Measurements from ENCODE around the gene OSBPL9. TPM values are rescaled to one million over a fixed set of nuclear protein-coding genes. Genes with fewer than 3 reads are reported as not detected.

The OSBPL9 gene
- total RNA-seq, 1 donor from 2014 or later: 103 TPM

DNA sequence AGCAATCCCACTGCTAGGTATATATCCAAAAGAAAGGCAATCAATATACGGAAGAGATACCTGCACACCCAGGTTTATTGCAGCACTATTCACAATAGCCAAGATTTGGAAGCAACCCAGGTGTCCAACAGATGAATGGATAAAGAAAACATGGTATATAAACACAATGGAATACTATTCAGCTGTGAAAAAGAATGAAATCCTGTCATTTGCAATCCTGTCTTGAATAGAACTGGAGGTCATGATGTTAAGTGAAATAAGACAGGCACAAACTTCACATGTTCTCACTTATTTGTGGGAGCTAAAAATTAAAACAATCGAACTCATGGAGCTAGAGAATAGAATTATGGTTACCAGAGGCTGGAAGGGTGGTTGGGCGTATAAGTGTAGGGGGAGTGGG lies 101.0 kb downstream of the OSBPL9 start:
- Mint-ChIP-seq H3K27ac (ENCODE audit: unreplicated experiment) (no peak overlapping the region), H3K27me3 (ENCODE audit: unreplicated experiment) (no peaks in the 10 kb centered on the region), H3K4me1 (ENCODE audit: unreplicated experiment) (no peaks in the 10 kb centered on the region), H3K4me3 (ENCODE audit: unreplicated experiment) (no peak overlapping the region), H3K9me3 (ENCODE audit: unreplicated experiment) (no peaks in the 10 kb centered on the region), H3K36me3 (ENCODE audit: unreplicated experiment) (peaks cover 13% of the 10 kb centered on the region)
- DNase-seq (ENCODE audit: extremely low spot score, unreplicated experiment): no peak
- TF ChIP-seq, protein P1, sequence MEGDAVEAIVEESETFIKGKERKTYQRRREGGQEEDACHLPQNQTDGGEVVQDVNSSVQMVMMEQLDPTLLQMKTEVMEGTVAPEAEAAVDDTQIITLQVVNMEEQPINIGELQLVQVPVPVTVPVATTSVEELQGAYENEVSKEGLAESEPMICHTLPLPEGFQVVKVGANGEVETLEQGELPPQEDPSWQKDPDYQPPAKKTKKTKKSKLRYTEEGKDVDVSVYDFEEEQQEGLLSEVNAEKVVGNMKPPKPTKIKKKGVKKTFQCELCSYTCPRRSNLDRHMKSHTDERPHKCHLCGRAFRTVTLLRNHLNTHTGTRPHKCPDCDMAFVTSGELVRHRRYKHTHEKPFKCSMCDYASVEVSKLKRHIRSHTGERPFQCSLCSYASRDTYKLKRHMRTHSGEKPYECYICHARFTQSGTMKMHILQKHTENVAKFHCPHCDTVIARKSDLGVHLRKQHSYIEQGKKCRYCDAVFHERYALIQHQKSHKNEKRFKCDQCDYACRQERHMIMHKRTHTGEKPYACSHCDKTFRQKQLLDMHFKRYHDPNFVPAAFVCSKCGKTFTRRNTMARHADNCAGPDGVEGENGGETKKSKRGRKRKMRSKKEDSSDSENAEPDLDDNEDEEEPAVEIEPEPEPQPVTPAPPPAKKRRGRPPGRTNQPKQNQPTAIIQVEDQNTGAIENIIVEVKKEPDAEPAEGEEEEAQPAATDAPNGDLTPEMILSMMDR (IDR thresholded peaks at IDR 0.05): no peak

DNA sequence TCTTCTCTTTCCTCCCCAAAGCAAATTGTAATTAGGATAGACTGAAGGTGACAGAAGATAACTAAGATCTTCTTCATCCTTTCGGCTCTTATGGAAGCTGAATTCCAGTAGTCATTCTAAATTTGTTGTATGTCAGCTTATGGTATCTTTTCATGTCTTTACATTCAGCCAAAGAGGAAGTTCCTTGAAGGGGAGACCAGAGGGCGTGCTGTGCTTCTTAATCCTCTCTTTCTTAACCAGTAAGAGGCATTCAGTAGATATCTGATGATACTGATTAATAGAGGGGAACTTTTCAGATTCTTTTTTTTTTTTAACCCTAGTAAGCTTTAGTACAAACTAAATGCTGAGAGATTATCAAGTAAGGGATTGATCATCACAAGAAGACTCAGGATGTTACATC lies 102.3 kb downstream of the OSBPL9 start:
- H3K27me3 Mint-ChIP-seq (ENCODE audit: unreplicated experiment): no peaks in the 10 kb centered on the region
- TF ChIP-seq, protein P1 (IDR thresholded peaks at IDR 0.05): no peak
- no peak overlapping the region for H3K4me3 Mint-ChIP-seq (ENCODE audit: unreplicated experiment)
- H3K36me3 Mint-ChIP-seq (ENCODE audit: unreplicated experiment): peaks cover 13% of the 10 kb centered on the region
- H3K9me3 Mint-ChIP-seq (ENCODE audit: unreplicated experiment): no peaks in the 10 kb centered on the region
- no peak overlapping the region for H3K27ac Mint-ChIP-seq (ENCODE audit: unreplicated experiment)
- no peak for DNase-seq (ENCODE audit: extremely low spot score, unreplicated experiment)
- no peaks in the 10 kb centered on the region for H3K4me1 Mint-ChIP-seq (ENCODE audit: unreplicated experiment)

DNA sequence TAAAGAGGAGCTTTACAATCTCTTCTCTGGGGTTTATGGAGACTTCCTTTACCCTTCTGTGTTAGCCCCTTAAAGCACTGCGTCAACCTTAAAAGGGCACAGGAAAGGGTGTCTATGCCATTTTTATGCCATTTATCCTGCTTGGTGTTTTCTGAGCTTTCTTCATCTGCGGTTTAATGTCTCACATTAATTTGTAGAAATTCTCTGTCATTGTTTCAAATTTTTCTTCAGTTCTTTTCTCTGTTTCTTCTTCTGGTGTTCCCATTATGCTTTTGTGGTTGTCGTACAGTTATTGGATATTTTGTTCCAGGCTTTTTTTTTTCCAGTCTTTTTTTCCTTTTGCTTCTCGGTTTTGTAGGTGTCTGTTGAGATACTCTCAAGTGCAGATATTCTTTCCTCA lies 107.9 kb downstream of the OSBPL9 start:
- no peaks in the 10 kb centered on the region for H3K9me3 Mint-ChIP-seq (ENCODE audit: unreplicated experiment)
- no peak overlapping the region for H3K4me3 Mint-ChIP-seq (ENCODE audit: unreplicated experiment)
- H3K4me1 Mint-ChIP-seq (ENCODE audit: unreplicated experiment): peaks cover 11% of the 10 kb centered on the region
- H3K27me3 Mint-ChIP-seq (ENCODE audit: unreplicated experiment): no peaks in the 10 kb centered on the region
- TF ChIP-seq, protein P1 (IDR thresholded peaks at IDR 0.05): no peak
- no peak for DNase-seq (ENCODE audit: extremely low spot score, unreplicated experiment)
- H3K27ac Mint-ChIP-seq (ENCODE audit: unreplicated experiment): no peak overlapping the region
- peaks cover 5% of the 10 kb centered on the region for H3K36me3 Mint-ChIP-seq (ENCODE audit: unreplicated experiment)

DNA sequence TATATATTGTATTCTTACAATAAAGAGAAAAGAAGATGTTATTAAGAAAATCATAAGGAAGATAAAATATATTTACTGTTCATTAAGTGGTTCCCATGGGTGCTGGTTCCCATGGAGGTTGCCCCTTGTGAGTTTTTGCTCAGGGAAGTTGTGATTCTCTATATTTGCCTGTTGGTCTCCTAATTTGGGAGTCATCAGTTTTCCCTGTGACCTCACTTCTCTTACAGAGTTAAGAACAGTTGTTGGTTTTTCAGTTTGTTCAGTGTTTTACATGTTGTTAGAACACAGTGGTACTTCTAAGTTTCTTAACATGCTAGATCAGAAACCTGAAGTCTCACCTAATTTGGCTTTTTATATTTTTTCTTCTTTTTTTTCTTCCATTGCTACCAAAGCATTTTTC lies 109.2 kb downstream of the OSBPL9 start:
- no peaks in the 10 kb centered on the region for H3K27me3 Mint-ChIP-seq (ENCODE audit: unreplicated experiment)
- TF ChIP-seq, protein P1 (IDR thresholded peaks at IDR 0.05): no peak
- H3K4me1 Mint-ChIP-seq (ENCODE audit: unreplicated experiment): peaks cover 19% of the 10 kb centered on the region
- H3K27ac Mint-ChIP-seq (ENCODE audit: unreplicated experiment): no peak overlapping the region
- H3K9me3 Mint-ChIP-seq (ENCODE audit: unreplicated experiment): no peaks in the 10 kb centered on the region
- peaks cover 3% of the 10 kb centered on the region for H3K36me3 Mint-ChIP-seq (ENCODE audit: unreplicated experiment)
- H3K4me3 Mint-ChIP-seq (ENCODE audit: unreplicated experiment): no peak overlapping the region
- DNase-seq (ENCODE audit: extremely low spot score, unreplicated experiment): no peak

DNA sequence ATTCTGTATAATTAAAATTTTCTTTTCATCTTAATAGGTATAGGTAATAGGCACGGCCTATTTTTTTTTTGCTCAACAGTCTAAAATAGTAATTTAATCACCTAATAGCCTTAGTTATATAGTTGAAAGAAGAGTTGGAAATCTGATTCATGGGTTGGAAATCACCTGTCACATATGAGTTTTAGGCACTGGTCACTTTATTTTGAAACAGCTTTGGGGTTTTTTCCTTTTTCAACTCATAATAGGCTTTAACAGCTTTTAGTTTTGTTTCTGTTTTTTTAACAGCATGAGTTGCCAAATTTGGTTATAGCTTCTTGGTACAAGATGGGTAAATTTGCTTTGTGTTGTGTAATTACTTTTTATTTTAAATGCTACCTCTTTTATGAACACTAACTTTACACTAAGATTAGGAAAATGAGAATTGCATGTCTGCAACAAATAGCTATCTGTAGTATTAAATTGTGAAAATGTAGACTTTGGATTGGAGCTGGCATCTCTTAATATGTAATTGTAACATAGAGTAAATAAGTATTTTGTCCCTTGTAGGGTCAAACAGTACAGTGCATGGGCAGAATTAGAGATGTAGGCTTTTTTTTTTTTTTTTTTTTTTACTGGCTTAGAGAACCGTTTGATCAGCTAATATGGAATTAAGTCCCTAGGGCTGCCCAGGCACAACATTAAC lies 109.8 kb downstream of the OSBPL9 start:
- no peak for DNase-seq (ENCODE audit: extremely low spot score, unreplicated experiment)
- Mint-ChIP-seq H3K4me3 (ENCODE audit: unreplicated experiment) (no peak overlapping the region), H3K4me1 (ENCODE audit: unreplicated experiment) (peaks cover 24% of the 10 kb centered on the region), H3K36me3 (ENCODE audit: unreplicated experiment) (peaks cover 2% of the 10 kb centered on the region), H3K9me3 (ENCODE audit: unreplicated experiment) (no peaks in the 10 kb centered on the region), H3K27me3 (ENCODE audit: unreplicated experiment) (no peaks in the 10 kb centered on the region), H3K27ac (ENCODE audit: unreplicated experiment) (no peak overlapping the region)
- TF ChIP-seq, protein P1 (IDR thresholded peaks at IDR 0.05): no peak
